Measurements from ENCODE around the gene ATP9A.
"Not testable (repeated sequence)": the region's sequence is repeated elsewhere in the genome, so short reads cannot be mapped to it uniquely, and the experiment has no call there.

ATP9A gene

GRCh38 chr20:51768759-51769517 is 748 bp upstream of the ATP9A start:
- in situ Hi-C loops (cut with HindIII; ENCODE audit: low pct_ligation_motif_present, low sequenced_read_pairs): no loop called here
- Histone ChIP-seq H3K36me3 (replicated peaks) (no peaks in the 10 kb centered on the region), H3K27ac (no peak overlapping the region), H3K27me3 (replicated peaks) (no peaks in the 10 kb centered on the region), H3K4me3 (ENCODE audit: low read depth, low read length) (peak overlapping the region; percentile 35)
- no peak for TF ChIP-seq CTCF (IDR thresholded peaks at IDR 0.05; ENCODE audit: low read depth, low read length, missing control alignments)
- no peak for DNase-seq

- Histone ChIP-seq H3K4me3 (ENCODE audit: low read depth, low read length) (peak overlapping the region; percentile 69), H3K36me3 (replicated peaks) (no peaks in the 10 kb centered on the region), H3K27ac (no peak overlapping the region), H3K27me3 (replicated peaks) (no peaks in the 10 kb centered on the region)
- in situ Hi-C loops (cut with HindIII; ENCODE audit: low pct_ligation_motif_present, low sequenced_read_pairs): no loop called here
- peak; percentile 58 for TF ChIP-seq CTCF (IDR thresholded peaks at IDR 0.05; ENCODE audit: low read depth, low read length, missing control alignments)
- no peak for DNase-seq
Observed at GRCh38 chr20:51766994-51767866, 960 bp downstream of the ATP9A start.

GRCh38 chr20:51765381-51765780 is 2.8 kb downstream of the ATP9A start:
- H3K36me3 ChIP-seq (replicated peaks); DNase-seq; in situ Hi-C loops (cut with HindIII; ENCODE audit: low pct_ligation_motif_present, low sequenced_read_pairs): not testable (repeated sequence)

GRCh38 chr20:51763965-51764602 is 4.1 kb downstream of the ATP9A start:
- in situ Hi-C loops (cut with HindIII; ENCODE audit: low pct_ligation_motif_present, low sequenced_read_pairs): no loop called here

More at GRCh38 chr20:51765381-51765780, 2.8 kb downstream of the ATP9A start:
- not testable (repeated sequence) for H3K4me3 ChIP-seq (ENCODE audit: low read depth, low read length); H3K27ac ChIP-seq; H3K27me3 ChIP-seq (replicated peaks)

GRCh38 chr20:51760905-51761546 is 7.2 kb downstream of the ATP9A start:
- Histone ChIP-seq H3K36me3 (replicated peaks) (no peaks in the 10 kb centered on the region), H3K4me3 (ENCODE audit: low read depth, low read length) (no peak overlapping the region), H3K27me3 (replicated peaks) (no peaks in the 10 kb centered on the region), H3K27ac (no peak overlapping the region)
- DNase-seq: peak; percentile 48
- in situ Hi-C loops (cut with HindIII; ENCODE audit: low pct_ligation_motif_present, low sequenced_read_pairs): no loop called here
- no peak for TF ChIP-seq CTCF (IDR thresholded peaks at IDR 0.05; ENCODE audit: low read depth, low read length, missing control alignments)

More at GRCh38 chr20:51763965-51764602, 4.1 kb downstream of the ATP9A start:
- Histone ChIP-seq H3K36me3 (replicated peaks) (no peaks in the 10 kb centered on the region), H3K4me3 (ENCODE audit: low read depth, low read length) (no peak overlapping the region), H3K27me3 (replicated peaks) (no peaks in the 10 kb centered on the region), H3K27ac (no peak overlapping the region)
- TF ChIP-seq CTCF (IDR thresholded peaks at IDR 0.05; ENCODE audit: low read depth, low read length, missing control alignments): no peak
- no peak for DNase-seq
